Fibroblast of skin of abdomen (primary cell): ENCODE data around the gene CCDC88C.

Experiments
- DNase-seq: peaks from one replicate; pipeline ENCODE4 v3.0.0-alpha.2; 2013

The CCDC88C gene

DNA sequence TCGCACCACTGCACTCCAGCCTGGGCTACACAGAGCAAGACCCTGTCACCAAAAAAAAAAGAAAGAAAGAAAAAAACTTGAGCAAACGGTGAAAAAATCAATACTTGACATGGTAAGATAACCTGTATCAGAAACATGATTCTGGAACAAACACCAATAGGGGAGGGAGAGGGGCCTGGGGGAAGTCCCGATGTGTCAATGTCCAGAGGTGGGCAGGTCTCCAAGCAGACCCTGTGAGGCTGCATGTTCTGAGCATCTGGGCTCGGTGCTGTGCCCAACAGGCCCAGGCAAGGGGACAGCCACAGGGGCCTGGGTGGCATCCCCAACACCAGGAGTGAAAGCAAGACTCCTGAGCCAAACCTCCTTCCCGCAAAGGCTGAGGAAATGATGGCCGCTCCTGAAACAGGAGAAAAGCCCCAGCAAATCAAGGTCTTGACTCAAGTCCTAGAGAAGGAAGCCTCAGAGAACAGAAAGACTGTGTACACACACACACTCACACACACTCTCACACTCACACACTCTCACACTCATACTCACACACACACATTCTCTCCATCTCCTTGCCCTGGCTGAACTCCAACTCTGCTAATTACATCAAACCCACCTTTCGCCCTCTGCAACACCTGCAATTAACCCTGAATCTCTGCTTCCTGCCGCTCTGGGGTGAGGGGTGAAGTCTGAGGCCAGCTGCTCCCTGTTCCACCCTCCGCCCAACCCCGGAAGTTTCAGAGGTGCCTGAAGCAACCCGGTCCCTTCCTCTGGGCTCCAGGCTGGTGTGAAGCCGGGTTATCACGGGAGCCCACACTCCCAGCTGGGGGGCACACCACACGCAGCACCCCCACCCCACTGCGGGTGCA is 20.4 kb downstream of the CCDC88C start:
- no peak for DNase-seq

DNA sequence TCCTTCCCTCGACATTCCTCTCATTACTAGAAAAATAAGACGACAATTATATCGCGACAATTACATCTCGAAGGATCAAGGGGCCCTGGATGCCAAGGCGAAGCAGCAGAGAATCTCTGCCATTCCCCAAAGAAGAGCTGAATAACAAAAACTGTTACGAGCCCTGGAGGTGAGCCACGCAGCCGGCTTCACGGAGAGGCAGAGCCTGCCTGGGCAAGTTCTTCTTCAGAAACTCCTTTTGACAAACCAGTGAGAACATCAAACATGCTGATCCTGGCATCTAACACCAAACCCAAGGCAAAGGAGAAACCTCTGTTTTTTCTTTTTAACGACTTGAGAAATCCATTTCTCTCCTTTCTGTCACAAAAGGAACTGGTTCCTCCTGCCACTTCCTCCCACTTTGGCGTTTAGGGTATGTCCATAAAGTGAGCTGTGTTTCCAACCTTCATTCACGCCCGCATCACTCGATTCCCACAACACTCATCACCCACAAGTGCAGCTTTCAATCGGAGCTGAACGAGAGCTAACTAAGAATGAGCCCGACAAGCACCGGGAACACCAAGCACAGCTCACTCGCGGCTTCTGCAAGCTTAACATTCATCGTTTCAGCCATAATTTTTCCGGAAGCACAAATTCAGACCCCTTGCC is 21.5 kb downstream of the CCDC88C start:
- no peak for DNase-seq

DNA sequence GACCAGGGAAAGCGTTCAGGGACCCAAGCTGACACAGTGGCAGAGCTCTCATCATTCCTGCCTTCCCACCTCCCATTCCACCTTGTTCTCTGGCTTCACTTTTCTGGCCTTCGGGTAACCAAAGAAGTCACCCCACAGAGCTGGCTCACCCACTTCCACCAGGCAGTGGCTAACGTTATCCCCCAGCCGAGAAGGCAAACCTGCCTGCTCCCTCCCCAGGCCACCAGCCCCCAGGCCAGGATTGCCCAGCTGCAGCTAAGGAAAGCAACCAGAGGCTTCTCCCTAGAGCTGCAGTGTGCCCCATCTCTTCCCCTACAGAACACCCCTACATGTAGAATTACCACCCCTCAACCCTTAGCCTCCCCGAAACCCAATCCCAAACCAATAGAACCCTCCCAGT is 22.2 kb downstream of the CCDC88C start:
- DNase-seq, result no peak

DNA sequence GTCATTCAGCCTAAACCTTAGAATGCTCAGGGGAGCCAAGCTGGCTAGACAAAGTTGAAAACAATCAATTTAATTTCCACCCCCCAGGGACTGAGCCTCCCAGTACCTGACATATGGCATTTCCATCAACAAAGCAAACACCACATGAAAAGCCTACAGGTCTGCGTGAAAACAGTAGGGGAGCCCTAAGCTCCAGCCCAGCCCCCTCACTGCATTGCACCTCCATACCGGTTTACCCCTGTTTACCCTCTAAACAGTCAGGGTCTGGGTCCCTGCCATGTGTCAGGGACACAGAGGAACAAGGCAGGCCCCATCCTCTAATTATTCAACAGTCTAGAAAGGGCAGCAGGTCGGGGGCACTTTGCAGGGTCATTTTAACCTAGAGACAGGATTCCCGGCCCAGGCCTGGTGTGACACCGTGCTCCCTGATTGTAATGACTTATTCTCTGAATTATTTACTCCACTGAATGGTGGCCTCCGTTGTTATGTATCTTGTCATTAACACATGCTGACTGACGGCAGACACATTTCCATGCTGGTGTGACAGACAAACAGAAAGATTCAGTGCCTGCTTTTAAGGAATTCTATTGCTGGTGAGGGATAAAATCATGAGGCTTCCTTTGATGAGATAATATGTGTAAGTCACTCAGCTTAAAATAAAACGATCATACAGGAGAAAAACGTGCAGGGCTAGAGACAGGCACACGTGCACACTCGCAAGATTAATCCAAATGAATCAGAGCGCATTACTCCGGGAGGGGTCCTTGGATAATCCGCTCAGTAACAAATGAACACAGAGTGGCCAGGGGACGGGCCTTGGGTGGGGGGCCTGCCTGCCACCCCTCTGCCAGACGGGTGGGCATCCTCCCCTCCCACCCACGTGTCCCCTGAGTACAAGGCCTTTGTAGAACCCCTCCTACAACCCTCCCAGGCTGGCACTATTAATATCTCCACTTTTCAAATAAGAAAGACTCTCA is 23.2 kb downstream of the CCDC88C start:
- no peak for DNase-seq

DNA sequence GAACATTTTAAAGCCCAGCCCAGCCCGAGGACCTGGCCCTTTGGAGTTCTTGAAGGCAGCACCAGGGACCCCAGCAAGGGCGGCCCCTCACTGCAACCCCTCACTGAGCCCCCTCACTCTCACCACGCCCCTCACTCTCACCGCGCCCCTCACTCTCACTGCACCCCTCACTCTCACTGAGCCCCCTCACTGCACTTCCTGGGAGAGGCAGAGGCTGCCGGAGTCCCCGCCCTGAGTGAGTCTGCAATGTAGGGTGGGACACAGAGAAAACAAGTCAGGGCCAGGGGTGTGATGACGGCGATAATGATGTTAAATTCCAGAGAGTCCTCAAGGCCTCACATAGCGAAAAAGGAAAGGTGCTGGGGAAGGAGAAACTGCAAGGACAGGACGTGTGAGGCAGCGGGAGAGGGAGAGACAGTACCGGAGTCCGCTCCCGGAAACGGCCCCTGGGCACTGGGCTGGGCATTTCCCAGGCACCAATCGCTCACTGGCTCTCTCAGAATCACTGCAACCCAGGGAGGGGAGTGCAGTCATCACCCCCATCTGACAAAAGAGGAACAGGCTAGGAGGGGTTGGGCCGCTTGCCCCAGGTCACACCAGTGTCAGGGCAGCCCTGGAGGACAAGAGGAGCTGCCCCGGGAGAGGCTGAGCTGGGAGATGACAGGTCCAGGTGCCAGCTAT is 24.9 kb downstream of the CCDC88C start:
- no peak for DNase-seq

DNA sequence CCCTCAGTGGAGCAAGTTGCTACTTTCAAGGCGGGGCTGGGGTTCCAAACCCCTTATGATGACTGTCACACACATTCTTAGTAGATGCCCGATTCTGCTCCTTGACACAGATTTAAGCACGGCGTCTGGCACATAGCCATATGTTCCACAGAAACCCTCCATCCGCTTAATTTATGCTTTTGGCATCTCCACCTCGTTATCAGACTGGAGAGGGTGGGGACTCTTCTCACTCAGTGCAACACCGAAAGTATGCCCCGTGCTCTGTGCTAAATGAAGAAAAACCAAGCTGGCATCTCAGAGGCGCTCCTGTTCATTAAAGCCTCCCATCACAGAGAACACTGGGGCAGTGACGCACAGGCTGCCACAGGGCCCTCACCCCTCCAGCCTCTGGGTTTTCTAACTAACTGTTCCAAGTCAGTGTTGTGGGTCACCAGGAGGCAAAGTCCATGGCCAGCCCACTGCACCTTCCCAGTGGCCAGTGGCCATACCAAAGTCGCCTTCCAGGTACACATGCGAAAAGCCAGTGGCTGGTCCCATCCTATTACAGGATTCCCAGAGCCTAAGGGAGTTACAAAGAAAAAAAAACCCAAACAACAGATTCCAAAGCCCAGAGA is 27.3 kb downstream of the CCDC88C start:
- DNase-seq, result no peak

DNA sequence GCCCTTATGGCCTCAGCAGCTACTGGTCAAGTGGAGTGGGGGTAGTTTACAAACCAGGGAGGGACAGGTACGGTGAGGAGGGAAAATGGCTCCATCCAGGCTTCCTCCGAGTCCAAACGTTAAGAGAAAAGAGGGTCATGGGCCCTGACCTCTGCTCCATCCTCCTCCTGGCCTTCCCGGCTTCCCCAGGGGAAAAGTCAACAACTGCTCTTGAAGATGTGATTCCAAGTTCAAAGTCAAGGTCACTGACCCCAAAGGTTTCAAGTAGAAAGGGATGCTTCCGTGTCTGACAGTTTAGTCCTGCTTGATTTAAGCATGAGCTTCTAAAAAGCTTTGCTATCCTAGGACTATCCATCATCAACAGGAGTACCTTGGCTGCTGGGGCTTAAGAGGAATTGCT is 28.5 kb downstream of the CCDC88C start:
- no peak for DNase-seq

DNA sequence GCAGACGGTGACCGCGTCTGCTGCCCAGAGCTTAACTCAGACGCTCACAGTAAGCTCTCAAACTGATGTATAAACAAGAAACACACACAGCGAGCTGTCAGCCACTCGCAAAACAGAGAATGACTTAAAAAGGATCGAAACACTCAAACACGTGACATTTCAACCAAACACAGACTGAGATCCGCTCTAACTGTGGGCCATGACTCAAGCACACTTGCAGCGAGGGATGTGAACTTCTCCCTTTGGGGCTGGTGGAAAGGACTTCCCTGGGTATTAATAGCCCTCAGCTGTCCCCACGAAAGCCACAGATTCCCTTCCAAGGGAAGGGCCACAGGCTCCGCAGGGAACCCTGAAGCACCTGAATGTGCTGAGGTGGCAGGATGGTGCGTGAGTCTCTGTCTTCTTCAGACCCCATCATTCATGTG is 29.1 kb downstream of the CCDC88C start:
- DNase-seq, result peak; percentile 14

DNA sequence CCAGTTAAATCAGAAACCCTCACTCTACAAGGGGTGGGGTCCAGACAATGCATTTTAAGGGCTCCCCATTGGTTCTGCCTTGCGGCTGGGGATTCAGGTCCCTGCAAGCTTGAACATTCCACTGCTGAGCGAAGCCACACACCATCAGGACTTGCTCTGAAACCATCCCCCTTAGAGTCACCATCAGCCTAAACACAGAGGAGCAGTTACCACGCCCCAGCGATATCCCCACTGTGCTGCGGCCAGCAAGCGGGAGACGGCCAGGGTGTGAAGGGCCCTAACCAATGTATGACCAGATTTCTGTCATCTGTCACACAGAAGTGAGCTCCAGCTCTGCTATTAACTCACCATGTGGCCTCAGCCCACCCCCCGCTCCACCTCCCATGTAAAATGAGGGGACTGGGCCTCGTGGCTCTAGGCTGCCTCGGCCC is 29.7 kb downstream of the CCDC88C start:
- no peak for DNase-seq

DNA sequence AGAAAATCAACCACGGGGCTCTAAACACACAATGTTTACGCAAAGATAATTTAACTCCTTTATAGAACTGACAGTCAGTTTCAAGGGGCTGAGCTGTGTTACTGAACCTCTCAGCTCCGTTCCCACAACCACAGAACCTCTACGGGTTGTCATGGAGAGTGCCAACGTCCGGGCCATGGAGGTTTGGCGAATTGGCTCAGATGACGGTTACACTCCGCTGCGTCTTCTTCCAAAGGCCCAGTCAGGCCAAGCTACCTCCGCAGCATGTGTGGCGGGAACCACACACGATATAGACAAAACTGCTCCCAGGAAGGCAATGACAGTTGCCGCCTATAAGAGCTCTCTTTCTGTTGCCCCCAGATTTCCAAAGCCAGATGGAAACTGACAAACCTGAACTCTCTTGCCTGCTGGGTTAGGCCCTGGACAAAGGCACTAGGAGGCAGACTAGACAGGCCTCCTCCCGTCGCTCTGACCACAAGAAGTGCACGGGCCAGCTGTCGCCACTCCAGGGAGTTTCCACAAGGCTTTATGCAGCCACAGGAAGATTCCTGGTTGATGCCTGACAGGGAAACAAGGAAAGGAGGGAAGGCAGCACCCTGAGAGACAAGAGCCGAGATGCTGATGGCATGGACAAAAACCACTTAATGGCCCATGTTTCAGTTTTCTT is 30.3 kb downstream of the CCDC88C start:
- DNase-seq, result peak; percentile 33

DNA sequence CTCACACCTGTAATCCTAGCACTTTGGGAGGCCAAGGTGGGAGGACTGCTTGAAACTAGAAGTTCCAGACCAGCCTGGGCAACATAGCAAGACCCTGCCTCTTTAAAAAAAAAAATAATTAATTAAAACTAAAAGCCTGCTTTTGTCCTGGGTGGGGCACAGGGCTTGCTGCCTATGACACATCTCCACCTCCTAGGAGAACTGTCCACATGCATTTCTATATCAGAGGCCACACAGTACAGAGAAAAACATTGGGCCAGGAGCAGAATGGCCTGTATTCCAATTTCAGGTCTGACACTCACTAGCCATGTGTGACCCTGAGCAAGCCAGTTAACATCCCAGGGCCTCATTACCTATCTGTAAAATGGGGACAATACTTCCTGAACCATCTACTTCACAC is 31.9 kb downstream of the CCDC88C start:
- DNase-seq, result no peak

DNA sequence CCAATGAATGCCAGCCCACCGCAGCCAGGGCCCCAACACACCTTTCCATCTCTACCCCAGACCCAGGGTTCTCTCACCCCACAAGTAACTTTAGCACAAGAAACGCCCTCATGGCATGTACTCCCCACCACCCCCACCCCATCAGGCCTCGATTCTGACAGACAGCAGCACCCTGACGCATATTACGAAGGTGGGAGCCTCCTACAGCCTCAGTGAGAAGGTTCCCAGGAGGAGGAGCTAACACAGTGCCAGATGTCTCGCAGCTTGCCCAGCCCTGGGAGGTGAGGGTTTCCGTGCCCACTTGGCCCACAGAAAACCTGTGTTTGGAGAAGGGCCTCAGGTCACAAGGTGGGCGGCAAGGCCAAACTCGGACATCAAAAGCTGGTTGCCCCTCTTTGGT is 32.4 kb downstream of the CCDC88C start:
- DNase-seq, result no peak

DNA sequence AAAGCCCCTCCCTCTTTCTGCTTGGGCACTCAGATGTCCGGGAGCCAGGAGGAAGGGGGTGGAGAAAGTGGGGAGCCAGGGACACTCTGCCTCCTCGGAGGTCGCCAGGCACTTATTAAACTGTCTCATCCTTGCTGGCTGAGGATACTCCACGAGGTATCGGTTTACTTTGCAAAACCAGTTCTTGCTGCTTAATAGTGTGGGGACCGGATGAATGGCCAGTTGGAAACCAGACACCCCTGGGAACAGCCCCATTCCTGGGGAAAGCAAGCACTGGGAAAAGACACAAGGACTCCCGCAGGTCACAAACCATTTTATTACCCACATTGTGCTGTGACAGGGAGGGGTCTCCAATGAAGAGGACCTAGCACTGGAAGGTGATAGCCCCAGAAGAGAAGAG is 34.2 kb downstream of the CCDC88C start:
- no peak for DNase-seq

DNA sequence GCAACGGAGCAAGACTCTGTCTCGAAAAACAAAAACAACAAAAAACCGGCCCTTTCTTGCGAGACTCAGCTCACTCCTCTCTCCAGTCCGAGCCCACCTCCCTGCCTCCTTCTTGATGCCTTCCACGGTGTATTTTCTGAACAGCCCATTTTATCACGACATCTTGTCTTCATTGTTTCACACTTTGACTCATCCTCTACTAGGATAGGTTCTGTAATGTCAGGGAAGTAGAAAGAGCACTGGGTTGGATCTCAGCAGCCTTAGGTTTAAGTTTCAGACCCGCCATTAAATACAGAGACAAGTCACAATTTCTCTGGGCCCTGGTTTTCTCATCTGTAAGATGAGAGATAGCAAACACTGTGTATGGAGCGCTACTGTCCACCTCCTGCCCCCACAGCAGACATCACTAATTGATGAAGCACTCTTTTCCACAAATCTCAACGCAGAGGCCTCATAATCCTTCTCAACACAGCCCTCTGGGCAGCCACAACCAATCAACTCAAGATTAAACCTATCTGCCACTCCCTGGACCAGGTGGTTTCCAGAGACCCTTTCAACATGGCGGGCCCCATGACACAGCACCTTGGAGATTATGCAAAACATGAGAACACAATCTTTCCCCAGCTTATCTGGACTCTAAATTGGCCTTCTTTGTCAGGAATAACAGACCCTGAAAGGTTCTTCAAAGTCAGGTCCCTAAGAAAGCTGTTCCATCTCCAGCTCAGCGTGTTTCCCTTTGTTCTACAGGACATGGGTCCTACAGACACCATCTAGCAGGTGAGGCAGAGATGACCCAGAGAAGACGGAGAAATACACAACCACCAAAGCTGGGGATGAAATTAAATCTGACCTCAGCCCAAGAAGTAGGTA is 35.6 kb downstream of the CCDC88C start:
- no peak for DNase-seq

DNA sequence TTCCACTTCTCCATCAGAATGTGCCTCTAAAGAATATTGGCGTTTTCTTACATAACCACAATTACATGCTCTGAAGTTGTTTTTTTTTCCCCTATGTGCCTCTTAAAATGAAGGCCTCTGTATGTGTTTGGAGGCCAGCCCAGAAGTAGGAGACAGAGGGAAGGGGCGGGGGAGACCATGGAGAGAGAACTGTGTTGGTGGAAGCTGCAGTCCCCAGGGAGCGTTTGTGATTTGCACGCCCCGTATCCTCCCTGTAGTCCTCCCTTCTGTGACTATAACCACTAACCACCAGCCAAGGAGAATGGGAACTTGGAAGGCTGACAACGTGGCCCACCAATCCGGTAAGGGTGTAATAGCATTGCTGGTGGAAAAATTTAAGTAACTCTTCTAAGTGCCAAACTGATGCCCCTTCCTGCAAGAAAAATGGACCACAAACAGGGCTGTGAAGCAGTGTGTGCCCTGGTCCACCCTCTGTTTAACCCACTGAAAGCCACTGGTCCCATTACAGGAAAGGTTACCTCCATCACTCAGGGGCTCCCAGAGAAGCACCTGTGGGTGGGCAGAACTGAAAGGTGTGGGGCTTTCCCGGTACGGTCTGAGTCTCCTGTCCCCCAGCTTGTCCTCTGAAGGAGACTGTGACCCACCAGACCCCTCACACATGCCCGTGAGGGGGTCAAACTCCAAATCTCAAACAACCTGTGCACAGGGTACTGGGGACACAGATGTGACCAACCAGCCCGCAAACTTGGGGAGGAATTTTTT is 36.8 kb downstream of the CCDC88C start:
- peak; percentile 61 for DNase-seq

DNA sequence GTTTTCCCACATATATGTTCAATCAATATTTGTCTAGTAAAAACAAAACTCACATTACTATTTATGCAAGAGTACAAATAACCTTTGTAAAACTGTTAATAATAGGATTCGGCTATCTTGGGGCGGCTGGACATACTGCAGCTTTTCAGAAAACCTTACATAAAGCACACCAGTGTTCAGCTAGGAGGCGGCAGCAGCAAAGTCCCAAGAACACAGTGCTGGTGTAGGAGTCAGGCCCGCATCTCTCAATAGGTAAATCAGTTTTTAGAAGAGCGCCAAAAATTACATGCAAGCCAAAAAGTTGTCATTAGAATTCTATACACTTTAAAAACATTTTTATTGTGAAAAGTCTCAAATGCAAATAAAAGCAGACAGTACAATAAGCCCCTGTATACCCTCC is 37.5 kb downstream of the CCDC88C start:
- DNase-seq, result no peak

DNA sequence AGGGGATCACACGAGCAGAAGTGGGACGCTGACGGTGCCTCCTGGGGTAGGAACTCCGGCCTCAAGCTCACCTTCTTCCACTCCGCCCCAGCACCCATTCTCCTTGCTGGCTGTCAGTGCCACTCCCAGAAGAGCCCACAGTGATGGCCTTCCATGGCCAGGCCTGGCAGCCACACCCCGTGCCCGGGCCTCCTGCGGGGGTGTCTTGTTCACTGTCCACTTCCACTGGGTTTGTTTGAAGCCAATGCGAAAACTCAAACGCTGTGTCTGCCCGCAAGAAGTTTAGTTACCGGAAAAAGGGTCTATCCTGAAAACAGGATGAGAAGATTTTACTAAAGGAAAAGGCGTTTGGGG is 38.1 kb downstream of the CCDC88C start:
- DNase-seq, result no peak

DNA sequence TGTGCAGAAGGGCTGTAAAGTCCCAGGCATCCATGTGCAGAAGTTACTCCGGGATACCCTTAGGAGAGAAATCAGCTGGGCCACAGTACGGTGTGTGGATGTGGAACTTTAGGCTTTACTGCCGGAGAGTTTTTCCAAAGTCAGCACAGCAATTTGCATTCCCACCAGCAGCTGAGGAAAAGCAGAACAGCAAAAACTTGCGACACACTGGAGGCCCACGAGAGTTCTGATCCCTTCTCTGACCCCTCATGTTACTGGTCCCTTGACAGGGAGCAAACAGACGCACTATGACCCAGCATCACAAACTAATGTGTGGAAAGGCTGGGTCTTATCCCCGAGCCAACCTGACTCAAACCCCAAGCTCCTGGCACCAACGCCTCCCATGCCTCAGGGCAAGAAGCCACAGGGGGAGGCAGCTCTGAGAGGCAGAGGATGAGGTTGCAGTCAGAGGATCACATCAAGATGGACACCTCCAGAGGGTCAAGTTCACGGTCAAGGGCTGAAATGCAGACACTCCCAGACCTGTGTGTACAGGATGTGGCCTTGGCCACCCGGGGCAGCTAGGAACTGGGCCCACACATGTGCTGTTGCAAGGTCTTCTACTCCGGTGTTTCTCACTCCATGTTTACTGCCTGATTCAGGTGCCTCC is 38.6 kb downstream of the CCDC88C start:
- no peak for DNase-seq
